Anterior cingulate cortex (tissue), 58 donors: ENCODE measurements around the gene AQP12B.
"Not testable (repeated sequence)": the region's sequence is repeated elsewhere in the genome, so short reads cannot be mapped to it uniquely, and the experiment has no call there.

Experiments
- DNase-seq, 58 donors: peaks; one replicate each; lab custom pipeline; 2025; lab: John Stamatoyannopoulos, UW

Gene AQP12B

GRCh38 chr2:240686460-240686859 is 3.8 kb upstream of the AQP12B start:
- no peak for DNase-seq

DNA sequence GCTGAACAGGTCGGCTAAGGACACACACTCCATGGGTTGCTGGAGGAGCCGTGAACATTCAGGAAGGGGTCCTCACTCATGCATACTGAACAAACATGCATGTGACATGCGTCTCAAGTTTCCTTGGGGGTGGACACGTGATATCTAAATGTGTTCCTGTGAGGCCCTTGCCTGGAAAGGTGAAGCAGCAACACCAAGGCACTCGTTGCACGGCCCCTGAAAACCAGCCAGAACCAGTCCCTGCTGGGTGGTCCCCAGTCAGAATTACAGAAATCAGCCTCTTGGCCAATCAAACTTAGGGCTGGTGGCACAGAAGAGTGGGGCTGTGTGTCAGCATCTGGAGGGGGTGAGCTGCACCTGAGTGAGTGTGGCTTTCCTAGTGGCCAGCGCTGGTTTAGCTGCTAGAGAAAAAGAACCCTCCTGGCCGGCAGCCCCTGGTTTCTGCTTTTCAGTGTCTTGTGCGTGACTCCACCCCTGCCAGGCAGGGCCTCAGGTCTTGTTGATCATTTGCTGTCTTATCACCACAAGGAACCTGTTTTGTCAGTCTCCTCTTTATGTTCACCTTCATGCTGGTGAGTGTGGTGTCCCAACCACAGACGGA is 3.2 kb upstream of the AQP12B start:
- DNase-seq, result no peak

- DNase-seq, result not testable (repeated sequence)
Observed at GRCh38 chr2:240683980-240684728, 1.5 kb upstream of the AQP12B start.

GRCh38 chr2:240683329-240683979 is 769 bp upstream of the AQP12B start:
- not testable (repeated sequence) for DNase-seq

DNA sequence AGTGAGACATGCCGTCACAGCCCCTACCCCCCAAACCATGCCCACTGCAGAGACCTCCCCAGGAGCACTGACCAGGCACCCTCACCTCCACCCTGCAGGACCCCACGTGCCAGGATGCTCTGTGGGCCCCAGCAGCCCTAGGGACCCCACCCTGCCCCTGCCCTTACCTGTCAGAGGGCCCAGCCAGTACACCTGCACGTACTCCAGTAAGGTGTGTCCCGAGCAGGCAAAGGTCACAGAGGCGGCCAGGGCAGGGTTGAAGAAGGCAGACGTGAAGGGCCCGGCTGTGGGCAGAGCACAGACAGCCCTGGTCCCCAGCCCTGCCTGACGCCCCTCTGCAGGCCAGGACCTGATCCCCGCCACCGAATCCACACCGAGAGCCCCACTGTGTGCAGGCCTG is 2.5 kb downstream of the AQP12B start:
- DNase-seq, result not testable (repeated sequence)

DNA sequence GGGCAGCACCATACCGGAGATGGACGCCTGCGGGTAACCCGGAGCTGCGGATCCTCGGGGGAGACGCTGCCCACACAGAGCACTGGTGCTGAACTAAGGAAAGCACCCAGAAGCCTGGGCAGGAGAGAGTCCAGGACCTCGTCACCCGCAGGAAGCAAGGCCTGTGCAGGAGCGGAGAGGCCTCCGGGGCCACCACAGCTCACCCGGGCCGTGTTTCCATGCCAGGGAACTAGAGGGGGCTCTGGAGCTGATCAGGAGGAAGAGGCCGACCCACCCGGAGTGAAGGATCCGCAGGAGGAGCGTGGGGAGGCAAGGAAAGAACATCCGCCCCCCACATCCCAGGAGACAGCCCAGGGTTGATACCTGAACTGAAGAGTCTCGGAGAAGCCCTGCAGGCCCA is 3.8 kb downstream of the AQP12B start:
- DNase-seq, result not testable (repeated sequence)

- DNase-seq, result not testable (repeated sequence)
Observed at GRCh38 chr2:240678043-240678442, 4.6 kb downstream of the AQP12B start.

DNA sequence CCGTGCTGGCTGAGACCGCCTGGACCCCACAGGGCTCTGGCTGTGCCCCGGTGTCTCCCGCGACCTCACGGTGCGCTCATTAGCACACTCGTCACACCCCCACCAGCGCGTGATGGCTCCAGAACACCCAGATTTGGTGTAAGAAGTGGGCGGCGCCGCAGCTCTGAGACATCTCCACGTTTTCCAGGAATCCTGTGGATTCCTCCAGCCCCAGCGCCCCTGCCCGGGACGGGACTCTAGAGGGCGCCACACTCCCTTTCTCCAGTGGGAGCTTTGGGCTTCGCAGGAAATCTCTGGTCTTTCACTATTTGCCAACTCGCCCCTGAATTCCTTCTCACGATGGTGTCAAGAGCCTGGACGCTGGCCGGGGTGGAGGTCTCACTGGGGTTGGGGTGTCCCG is 7.3 kb downstream of the AQP12B start:
- DNase-seq, result not testable (repeated sequence)

DNA sequence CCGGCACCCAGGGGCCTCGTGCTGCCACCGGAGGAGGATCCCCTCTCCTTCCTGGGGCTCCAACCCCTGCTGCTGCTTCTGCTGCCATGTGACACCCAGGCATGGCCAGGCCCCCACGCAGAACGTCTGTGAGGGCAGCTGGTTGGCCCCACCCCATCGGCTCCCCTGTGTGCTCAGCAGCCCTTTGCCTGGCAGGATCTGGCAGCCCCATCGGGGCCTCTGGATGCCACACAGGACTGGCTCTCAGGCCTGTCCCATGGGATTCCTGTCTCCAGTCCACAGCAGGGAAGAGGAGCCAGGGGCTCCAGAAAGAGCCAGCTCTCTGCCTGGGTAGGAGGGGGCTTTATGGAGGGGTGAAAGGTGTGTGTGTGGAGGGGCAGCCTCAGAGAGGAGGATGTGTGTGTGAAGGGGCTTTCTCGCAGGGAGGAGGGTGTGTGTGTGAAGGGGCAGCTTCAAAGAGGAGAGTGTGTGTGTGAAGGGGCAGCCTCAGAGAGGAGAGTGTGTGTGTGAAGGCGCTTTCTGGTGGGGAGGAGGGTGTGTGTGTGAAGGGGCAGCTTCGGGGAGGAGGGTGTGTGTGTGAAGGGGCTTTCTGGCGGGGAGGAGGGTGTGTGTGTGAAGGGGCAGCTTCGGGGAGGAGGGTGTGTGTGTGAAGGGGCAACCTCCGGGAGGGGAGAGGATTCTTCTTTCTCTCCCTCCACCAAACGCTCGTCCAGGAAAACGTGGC is 8.1 kb downstream of the AQP12B start:
- not testable (repeated sequence) for DNase-seq

DNA sequence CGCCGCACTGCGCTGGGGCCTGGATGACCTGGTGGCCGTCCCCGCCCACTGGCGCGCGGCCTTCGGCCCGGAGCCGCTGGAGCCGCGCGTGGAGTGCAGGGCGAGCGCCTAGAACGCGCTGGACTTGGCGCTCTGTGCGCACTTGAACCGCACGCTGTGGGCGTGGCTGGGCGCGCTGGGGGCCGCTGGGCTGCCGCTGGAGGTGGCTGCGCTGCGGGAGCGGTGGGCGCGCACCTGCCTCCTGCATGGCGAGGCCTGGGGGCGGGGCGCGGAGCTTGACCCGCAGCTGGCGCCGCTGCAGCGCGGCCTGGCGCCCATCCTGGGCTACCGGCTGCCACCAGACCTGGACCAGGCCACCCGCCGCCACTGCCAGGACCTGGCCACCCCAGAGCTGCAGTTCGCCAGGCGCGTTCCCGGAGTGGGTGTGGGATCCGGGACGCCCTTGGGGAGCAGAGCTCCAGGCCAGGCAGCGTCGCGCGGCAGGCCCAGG is 9.9 kb downstream of the AQP12B start:
- DNase-seq, result no peak

DNA sequence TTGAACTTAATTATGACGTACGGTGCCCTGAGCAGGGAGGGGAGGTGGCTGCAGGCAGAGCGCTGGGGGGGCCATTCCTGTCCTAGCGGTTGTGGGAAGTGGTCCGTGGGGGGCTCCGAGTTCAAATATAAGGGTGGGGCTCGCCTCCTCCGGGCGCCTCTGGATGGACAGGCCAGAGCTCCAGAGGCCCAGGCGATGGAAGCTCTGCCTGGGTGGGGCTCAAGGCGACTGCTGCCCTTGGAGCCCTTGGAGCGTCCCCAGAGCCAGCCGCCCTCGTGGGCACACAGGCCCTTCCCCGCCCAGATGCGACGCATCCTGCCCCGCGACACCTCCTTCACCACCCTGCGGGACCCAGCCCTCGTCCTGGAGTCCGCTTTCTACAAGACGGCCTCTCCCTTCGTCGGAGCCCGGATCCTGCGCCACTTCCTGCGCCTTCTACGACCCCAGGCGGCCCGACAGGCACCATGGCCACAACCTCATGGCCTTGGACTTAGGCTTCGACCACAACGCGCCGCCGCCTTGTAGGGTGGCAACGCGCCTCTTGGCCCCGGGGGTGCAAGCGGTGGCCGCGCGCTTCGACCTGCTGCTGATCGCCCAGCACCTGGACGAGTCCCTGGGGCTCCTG is 10.5 kb downstream of the AQP12B start:
- no peak for DNase-seq

DNA sequence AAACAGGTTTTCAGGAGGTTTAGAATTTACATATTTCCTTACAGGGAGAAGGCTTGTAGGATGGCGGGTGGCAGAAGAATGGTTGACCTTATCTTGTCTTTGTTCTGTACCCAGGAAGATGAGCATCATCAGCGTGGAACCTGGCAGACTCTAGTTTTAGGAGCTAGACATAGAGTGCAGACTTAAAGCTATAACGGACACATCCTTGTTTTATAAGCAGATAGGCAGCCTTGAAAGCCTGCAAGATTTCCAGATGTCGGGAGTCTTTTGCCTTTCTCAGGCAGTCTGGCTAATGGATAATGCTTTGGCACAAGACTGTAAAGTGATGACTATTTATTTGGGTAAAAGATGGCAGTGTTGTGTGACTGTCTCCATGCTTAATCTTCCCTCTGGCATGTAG is 11.7 kb downstream of the AQP12B start:
- DNase-seq, result no peak

- DNase-seq, result no peak
Observed at GRCh38 chr2:240670402-240670801, 12.3 kb downstream of the AQP12B start.

GRCh38 chr2:240664622-240665021 is 18.1 kb downstream of the AQP12B start:
- DNase-seq, result no peak

DNA sequence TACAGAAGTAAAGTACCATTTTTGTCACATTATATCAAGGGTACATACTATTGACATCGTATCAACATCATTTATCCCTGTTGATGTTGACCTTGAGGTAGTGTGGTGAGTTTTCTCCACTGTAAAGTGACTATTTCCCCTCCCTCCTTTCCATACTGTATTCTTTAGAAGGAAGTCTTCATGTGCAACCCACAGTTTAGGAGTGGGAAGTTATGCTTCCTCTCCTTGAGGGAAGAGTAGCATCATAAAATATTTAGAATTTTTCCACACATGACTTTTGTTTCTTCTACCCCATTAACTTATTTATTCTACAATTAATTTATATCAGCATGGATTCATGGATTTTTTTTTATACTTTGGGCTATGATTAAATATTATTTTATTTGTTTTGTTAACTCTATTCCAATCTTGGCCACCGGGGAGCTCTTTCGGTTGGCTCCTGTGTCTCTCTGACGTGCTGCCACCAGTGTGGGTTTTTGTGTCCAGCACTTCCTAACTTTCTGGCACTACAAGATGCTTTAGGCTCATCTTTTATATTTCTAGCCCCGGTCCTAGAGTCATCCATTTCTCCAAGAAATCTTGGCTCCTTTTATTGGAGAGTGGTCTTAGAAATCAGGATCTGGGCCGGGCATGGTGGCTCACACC is 19.0 kb downstream of the AQP12B start:
- DNase-seq, result no peak

DNA sequence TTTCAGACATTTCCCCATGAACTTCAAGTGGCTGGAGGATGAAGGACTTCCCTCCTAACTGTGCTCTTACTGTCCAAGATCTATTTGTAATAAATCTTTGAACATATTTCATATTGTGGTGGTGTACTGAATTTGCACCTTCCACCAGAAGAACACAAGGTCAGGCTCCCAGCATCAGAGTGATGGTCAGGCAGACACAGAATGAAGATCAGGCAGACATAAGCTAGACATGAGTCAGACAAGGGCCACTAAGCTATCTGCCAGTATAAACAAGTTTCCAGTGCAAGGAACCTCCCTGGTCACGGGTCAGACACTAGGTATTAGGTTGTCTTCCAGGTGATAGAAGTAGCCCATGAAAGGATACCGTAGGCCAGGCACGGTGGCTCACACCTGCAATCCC is 20.0 kb downstream of the AQP12B start:
- no peak for DNase-seq

DNA sequence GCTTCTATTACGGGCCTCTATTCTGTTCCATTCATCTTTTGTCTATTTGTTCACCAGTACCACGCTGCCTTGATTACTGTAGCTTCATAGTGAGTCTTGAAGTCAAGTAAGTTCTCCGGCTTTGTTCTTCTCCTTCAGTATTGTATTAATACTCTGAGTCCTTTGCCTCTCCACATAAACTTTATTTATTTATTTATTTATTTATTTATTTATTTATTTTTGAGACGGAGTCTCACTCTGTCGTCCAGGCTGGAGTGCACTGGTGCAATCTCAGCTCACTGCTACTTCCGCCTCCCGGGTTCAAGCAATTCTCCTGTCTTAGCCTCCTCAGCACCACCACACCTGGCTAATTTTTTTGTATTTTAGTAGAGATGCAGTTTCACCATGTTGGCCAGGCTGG is 22.8 kb downstream of the AQP12B start:
- DNase-seq, result not testable (repeated sequence)

GRCh38 chr2:240655931-240656886 is 26.5 kb downstream of the AQP12B start:
- DNase-seq, result no peak

DNA sequence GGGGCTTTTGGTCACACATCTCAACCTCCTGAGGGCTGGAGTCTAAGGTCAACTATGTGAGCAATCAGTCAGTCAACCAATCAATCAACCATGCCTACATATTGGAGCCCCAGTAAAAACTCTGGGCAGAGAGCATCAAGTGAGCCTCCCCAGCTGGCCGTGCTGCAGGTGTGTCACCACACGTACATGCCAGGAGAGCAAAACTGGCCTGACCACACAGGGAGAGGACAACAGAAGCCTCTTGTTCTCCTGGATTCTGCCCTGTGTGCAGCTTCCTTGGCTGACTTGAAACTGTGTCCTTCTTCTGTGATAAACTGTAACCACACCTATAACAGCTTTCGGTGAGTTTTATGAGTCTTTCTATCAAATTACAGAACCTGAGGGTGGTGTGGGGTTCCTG is 31.5 kb downstream of the AQP12B start:
- no peak for DNase-seq
